HepG2 (cell line): ENCODE measurements around the gene NKD2. TPM values are rescaled to one million over a fixed set of nuclear protein-coding genes. Genes with fewer than 3 reads are reported as not detected.

Experiments
- CHD4 ChIP-seq: fragments of 200-600 bp; sonication (generic); IDR thresholded peaks from 2 replicates; pipeline ENCODE4 v1.7.0; 2017; ENCODE audit warnings: mild to moderate bottlenecking, low read length, borderline replicate concordance
- HNRNPLL ChIP-seq: fragments of 200-400 bp; formaldehyde crosslinking; IDR thresholded peaks from 2 replicates; pipeline ENCODE4 v1.6.1; 2017; ENCODE audit warnings: mild to moderate bottlenecking, low read depth, low read length; ENCODE audit not compliant: poor library complexity, severe bottlenecking
- KLF16 ChIP-seq, 2 experiments: sonication (generic) in 1 of 2; formaldehyde crosslinking in 1 of 2; IDR thresholded peaks; 2 replicates each; pipeline versions ENCODE4 v1.6.1 to v1.8.0; 2016 to 2023; ENCODE audit warnings: missing genetic modification reagents in 2 of 2, missing compliant biosample characterization in 1 of 2
- NFYC ChIP-seq: IDR thresholded peaks from 2 replicates; pipeline ENCODE4 v1.6.1; 2016; ENCODE audit warnings: missing genetic modification reagents, missing compliant biosample characterization
- NPAS2 ChIP-seq: sonication (generic); formaldehyde crosslinking; IDR thresholded peaks from 2 replicates; pipeline ENCODE4 v1.8.0; 2022; ENCODE audit warnings: mild to moderate bottlenecking, missing genetic modification reagents, borderline replicate concordance
- POLR2AphosphoS5 ChIP-seq: IDR thresholded peaks from 2 replicates; pipeline ENCODE4 v1.6.1; 2012; ENCODE audit warnings: low read depth, low read length
- RFX5 ChIP-seq: IDR thresholded peaks from 2 replicates; pipeline ENCODE4 v1.6.1; 2011; ENCODE audit warnings: low read depth, low read length, improper control_type of control experiment
- SALL1 ChIP-seq: sonication (generic); formaldehyde crosslinking; IDR thresholded peaks from 2 replicates; pipeline ENCODE4 v1.8.0; 2022; ENCODE audit warnings: mild to moderate bottlenecking, missing genetic modification reagents
- ZBTB7B ChIP-seq: sonication (generic); formaldehyde crosslinking; IDR thresholded peaks from 2 replicates; pipeline ENCODE4 v1.4.0; 2020; ENCODE audit warnings: missing genetic modification reagents
- ZNF607 ChIP-seq: sonication (generic); formaldehyde crosslinking; IDR thresholded peaks from 2 replicates; pipeline ENCODE4 v1.5.1; 2020; ENCODE audit warnings: missing genetic modification reagents, mild to moderate bottlenecking, borderline replicate concordance
- ZNF772 ChIP-seq: sonication (generic); formaldehyde crosslinking; IDR thresholded peaks from 2 replicates; pipeline ENCODE4 v1.5.0; 2020; ENCODE audit warnings: mild to moderate bottlenecking, missing genetic modification reagents
- polyA plus RNA-seq, 8 experiments: library from polyadenylated mRNA; depleted of rRNA in 3 of 8; stranded (reverse) in 7 of 8; unstranded in 1 of 8; fragments of >200 nt; fragmentation: Illumina TruSeq in 4 of 8; extraction: Trizol in 4 of 8; gene quantifications; 2 replicates each; pipeline versions ENCODE4 v1.2.1 to v1.2.3, GENCODE V29; 2011 to 2016; ENCODE audit warnings: low read depth in 4 of 8, missing spikeins in 1 of 8, mixed read lengths in 1 of 8; ENCODE audit not compliant: insufficient read depth in 1 of 8
- total RNA-seq, 5 experiments: library from RNA; depleted of rRNA; stranded (reverse); fragments of >200 nt; fragmentation: Illumina TruSeq; extraction: Trizol; gene quantifications; 2 replicates each; pipeline ENCODE4 v1.2.3, GENCODE V29; 2016; ENCODE audit warnings: low read depth in 1 of 5
- TF ChIP-seq, protein P1 (sequence below): sonication (generic); formaldehyde crosslinking; IDR thresholded peaks from 2 replicates; pipeline ENCODE4 v1.8.0; 2022; ENCODE audit warnings: missing genetic modification reagents, mild to moderate bottlenecking, moderate library complexity, borderline replicate concordance
- TF ChIP-seq, protein P2 (sequence below): IDR thresholded peaks from 2 replicates; pipeline ENCODE4 v1.6.1; 2016; ENCODE audit warnings: low read depth, missing genetic modification reagents, missing compliant biosample characterization
- TF ChIP-seq, protein P3 (sequence below): sonication (generic); formaldehyde crosslinking; IDR thresholded peaks from 2 replicates; pipeline ENCODE4 v1.5.0; 2020; ENCODE audit warnings: mild to moderate bottlenecking, missing genetic modification reagents, moderate library complexity
- TF ChIP-seq, protein P4 (sequence below): sonication (generic); formaldehyde crosslinking; conservative IDR thresholded peaks from 2 replicates; pipeline ENCODE4 v1.4.0; 2020; ENCODE audit warnings: missing genetic modification reagents

The NKD2 gene
- total and polyA plus RNA-seq, 2 of the 13 experiments (the other 11 are each of a cell fraction or from before 2014, with no cell fraction given): 0.53 to 0.82 TPM

DNA sequence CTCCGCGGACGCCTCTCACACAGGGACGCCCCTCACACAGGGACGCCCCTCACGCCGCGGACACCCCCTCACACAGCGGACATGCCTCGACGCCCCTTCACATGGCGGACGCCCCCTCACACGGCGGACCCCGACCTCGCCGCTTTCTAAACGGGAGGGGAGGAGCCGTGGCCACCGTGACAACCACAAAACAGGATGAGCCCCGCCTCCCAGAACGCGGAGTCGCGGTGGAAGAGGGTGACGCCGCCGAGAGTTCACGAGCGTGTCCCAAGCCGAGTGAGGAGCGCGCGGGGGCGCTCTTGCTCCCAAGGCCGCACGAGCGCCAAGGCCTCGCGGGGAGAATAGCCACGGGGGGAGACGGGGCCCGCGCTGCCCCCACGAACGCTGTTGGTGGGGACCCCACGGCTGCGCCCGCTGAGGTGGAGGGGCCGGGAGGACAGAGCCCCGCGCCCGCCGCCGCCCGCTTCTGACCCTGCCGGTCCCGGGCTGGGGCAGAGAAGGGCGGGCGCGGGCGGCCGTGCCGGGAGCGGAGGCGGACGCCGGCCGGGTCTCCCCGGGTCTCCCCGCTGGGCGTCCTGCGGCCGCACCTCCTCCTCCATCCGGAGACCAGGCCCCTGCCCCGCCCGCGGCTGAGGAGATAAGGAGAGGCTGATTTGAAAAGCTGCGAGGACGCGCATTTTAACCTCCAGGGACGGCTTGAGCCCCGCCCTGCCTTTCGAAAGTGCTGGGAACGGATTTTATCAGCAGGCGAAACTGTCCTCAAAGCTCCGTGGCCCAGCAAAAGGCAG lies 3.9 kb upstream of the NKD2 start (continued):
- TF ChIP-seq, protein P1, sequence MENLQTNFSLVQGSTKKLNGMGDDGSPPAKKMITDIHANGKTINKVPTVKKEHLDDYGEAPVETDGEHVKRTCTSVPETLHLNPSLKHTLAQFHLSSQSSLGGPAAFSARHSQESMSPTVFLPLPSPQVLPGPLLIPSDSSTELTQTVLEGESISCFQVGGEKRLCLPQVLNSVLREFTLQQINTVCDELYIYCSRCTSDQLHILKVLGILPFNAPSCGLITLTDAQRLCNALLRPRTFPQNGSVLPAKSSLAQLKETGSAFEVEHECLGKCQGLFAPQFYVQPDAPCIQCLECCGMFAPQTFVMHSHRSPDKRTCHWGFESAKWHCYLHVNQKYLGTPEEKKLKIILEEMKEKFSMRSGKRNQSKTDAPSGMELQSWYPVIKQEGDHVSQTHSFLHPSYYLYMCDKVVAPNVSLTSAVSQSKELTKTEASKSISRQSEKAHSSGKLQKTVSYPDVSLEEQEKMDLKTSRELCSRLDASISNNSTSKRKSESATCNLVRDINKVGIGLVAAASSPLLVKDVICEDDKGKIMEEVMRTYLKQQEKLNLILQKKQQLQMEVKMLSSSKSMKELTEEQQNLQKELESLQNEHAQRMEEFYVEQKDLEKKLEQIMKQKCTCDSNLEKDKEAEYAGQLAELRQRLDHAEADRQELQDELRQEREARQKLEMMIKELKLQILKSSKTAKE (CRISPR knock-in tag): no peak
- TF ChIP-seq SALL1 (CRISPR knock-in tag): 0 out of 2 replicates have a peak, but pooled peaks have one; percentile 14
- TF ChIP-seq ZNF772 (CRISPR knock-in tag): 0 out of 2 replicates have a peak, but pooled peaks have one; percentile 23
- TF ChIP-seq POLR2AphosphoS5: no peak
- TF ChIP-seq NPAS2 (CRISPR knock-in tag): no peak
- no peak for TF ChIP-seq RFX5
- no peak for TF ChIP-seq ZNF607 (CRISPR knock-in tag)
- TF ChIP-seq, protein P2, sequence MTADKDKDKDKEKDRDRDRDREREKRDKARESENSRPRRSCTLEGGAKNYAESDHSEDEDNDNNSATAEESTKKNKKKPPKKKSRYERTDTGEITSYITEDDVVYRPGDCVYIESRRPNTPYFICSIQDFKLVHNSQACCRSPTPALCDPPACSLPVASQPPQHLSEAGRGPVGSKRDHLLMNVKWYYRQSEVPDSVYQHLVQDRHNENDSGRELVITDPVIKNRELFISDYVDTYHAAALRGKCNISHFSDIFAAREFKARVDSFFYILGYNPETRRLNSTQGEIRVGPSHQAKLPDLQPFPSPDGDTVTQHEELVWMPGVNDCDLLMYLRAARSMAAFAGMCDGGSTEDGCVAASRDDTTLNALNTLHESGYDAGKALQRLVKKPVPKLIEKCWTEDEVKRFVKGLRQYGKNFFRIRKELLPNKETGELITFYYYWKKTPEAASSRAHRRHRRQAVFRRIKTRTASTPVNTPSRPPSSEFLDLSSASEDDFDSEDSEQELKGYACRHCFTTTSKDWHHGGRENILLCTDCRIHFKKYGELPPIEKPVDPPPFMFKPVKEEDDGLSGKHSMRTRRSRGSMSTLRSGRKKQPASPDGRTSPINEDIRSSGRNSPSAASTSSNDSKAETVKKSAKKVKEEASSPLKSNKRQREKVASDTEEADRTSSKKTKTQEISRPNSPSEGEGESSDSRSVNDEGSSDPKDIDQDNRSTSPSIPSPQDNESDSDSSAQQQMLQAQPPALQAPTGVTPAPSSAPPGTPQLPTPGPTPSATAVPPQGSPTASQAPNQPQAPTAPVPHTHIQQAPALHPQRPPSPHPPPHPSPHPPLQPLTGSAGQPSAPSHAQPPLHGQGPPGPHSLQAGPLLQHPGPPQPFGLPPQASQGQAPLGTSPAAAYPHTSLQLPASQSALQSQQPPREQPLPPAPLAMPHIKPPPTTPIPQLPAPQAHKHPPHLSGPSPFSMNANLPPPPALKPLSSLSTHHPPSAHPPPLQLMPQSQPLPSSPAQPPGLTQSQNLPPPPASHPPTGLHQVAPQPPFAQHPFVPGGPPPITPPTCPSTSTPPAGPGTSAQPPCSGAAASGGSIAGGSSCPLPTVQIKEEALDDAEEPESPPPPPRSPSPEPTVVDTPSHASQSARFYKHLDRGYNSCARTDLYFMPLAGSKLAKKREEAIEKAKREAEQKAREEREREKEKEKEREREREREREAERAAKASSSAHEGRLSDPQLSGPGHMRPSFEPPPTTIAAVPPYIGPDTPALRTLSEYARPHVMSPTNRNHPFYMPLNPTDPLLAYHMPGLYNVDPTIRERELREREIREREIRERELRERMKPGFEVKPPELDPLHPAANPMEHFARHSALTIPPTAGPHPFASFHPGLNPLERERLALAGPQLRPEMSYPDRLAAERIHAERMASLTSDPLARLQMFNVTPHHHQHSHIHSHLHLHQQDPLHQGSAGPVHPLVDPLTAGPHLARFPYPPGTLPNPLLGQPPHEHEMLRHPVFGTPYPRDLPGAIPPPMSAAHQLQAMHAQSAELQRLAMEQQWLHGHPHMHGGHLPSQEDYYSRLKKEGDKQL (CRISPR knock-in tag): no peak
- TF ChIP-seq, protein P3, sequence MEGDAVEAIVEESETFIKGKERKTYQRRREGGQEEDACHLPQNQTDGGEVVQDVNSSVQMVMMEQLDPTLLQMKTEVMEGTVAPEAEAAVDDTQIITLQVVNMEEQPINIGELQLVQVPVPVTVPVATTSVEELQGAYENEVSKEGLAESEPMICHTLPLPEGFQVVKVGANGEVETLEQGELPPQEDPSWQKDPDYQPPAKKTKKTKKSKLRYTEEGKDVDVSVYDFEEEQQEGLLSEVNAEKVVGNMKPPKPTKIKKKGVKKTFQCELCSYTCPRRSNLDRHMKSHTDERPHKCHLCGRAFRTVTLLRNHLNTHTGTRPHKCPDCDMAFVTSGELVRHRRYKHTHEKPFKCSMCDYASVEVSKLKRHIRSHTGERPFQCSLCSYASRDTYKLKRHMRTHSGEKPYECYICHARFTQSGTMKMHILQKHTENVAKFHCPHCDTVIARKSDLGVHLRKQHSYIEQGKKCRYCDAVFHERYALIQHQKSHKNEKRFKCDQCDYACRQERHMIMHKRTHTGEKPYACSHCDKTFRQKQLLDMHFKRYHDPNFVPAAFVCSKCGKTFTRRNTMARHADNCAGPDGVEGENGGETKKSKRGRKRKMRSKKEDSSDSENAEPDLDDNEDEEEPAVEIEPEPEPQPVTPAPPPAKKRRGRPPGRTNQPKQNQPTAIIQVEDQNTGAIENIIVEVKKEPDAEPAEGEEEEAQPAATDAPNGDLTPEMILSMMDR (CRISPR knock-in tag): peak; percentile 76
- no peak for TF ChIP-seq NFYC (CRISPR knock-in tag)
- peak; percentile 25 for TF ChIP-seq HNRNPLL
- TF ChIP-seq KLF16 (CRISPR knock-in tag; IDR thresholded peaks at IDR 0.05): no peak
- TF ChIP-seq ZBTB7B: 0 out of 2 replicates have a peak, but pooled peaks have one; percentile 36
- TF ChIP-seq CHD4: no peak
- TF ChIP-seq, protein P4, sequence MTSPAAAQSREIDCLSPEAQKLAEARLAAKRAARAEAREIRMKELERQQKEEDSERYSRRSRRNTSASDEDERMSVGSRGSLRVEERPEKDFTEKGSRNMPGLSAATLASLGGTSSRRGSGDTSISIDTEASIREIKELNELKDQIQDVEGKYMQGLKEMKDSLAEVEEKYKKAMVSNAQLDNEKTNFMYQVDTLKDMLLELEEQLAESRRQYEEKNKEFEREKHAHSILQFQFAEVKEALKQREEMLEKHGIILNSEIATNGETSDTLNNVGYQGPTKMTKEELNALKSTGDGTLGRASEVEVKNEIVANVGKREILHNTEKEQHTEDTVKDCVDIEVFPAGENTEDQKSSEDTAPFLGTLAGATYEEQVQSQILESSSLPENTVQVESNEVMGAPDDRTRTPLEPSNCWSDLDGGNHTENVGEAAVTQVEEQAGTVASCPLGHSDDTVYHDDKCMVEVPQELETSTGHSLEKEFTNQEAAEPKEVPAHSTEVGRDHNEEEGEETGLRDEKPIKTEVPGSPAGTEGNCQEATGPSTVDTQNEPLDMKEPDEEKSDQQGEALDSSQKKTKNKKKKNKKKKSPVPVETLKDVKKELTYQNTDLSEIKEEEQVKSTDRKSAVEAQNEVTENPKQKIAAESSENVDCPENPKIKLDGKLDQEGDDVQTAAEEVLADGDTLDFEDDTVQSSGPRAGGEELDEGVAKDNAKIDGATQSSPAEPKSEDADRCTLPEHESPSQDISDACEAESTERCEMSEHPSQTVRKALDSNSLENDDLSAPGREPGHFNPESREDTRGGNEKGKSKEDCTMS: no peak
